CD4-positive, CD25-positive, alpha-beta regulatory T cell (primary cell): ENCODE results near the gene MYOCOS. TPM values are rescaled to one million over a fixed set of nuclear protein-coding genes. Genes with fewer than 3 reads are reported as not detected.
"Not testable (repeated sequence)": the region's sequence is repeated elsewhere in the genome, so short reads cannot be mapped to it uniquely, and the experiment has no call there.

Experiments
- ATAC-seq, 2 donors: fragments of 150-1000 bp; cut with Tn5 transposase; one replicate each; pipeline ENCODE4 v1.10.0; 2021; ENCODE audit warnings: low read depth in 2 of 2, moderate number of reproducible peaks in 2 of 2, moderate library complexity in 1 of 2
- DNase-seq, 3 donors: peaks; one replicate each; pipeline versions ENCODE4 v3.0.0 to v3.0.0-alpha.2; 2012 to 2022; ENCODE audit warnings: mixed read lengths in 1 of 3
- H3K27ac ChIP-seq: one replicate; pipeline ENCODE4 v1.7.0; 2013; ENCODE audit warnings: mild to moderate bottlenecking, low read length; ENCODE audit not compliant: insufficient read depth, poor library complexity, severe bottlenecking
- H3K27me3 ChIP-seq: one replicate; pipeline ENCODE4 v1.7.0; 2013; ENCODE audit warnings: low read length; ENCODE audit not compliant: control insufficient read depth, insufficient read depth
- H3K36me3 ChIP-seq: one replicate; pipeline ENCODE4 v1.7.0; 2013; ENCODE audit warnings: mild to moderate bottlenecking, low read length, moderate library complexity; ENCODE audit not compliant: control insufficient read depth, insufficient read depth
- H3K4me1 ChIP-seq: 2 replicates; pipeline ENCODE4 v1.7.0; 2013; ENCODE audit warnings: mild to moderate bottlenecking, low read length; ENCODE audit not compliant: insufficient read depth, control insufficient read depth, poor library complexity, severe bottlenecking
- H3K4me3 ChIP-seq: one replicate; pipeline ENCODE4 v1.7.0; 2013; ENCODE audit warnings: low read depth, mild to moderate bottlenecking, low read length, moderate library complexity
- H3K9me3 ChIP-seq, 2 experiments: 1 replicate in 1 of 2; 2 replicates in 1 of 2; pipeline ENCODE4 v1.7.0; 2013; ENCODE audit warnings: low read length in 2 of 2, mild to moderate bottlenecking in 1 of 2, moderate library complexity in 1 of 2; ENCODE audit not compliant: control insufficient read depth in 2 of 2
- H3K27ac Mint-ChIP-seq, 3 donors: one replicate each; pipeline ENCODE4 v1.8.0; 2020 to 2022; ENCODE audit warnings: mild to moderate bottlenecking in 3 of 3, mixed read lengths in 3 of 3, moderate library complexity in 2 of 3
- H3K27me3 Mint-ChIP-seq: one replicate; pipeline ENCODE4 v1.8.0; 2022; ENCODE audit warnings: mild to moderate bottlenecking, mixed read lengths
- H3K36me3 Mint-ChIP-seq: one replicate; pipeline ENCODE4 v1.8.0; 2020; ENCODE audit warnings: mixed read lengths
- H3K4me1 Mint-ChIP-seq, 4 donors: one replicate each; pipeline ENCODE4 v1.8.0; 2020 to 2022; ENCODE audit warnings: mixed read lengths in 4 of 4, mild to moderate bottlenecking in 1 of 4
- H3K4me3 Mint-ChIP-seq, 4 donors: one replicate each; pipeline ENCODE4 v1.8.0; 2020 to 2022; ENCODE audit warnings: mild to moderate bottlenecking in 4 of 4, mixed read lengths in 4 of 4, moderate library complexity in 3 of 4
- H3K9me3 Mint-ChIP-seq, 7 donors: one replicate each; pipeline ENCODE4 v1.8.0; 2020 to 2022; ENCODE audit warnings: mixed read lengths in 7 of 7, mild to moderate bottlenecking in 3 of 7, moderate library complexity in 2 of 7
- polyA plus RNA-seq, 4 donors: library from polyadenylated mRNA; unstranded; fragments of 300-500 nt; fragmentation: Illumina TruSeq; gene quantifications; one replicate each; pipeline ENCODE4 v1.2.3, GENCODE V29; 2021
- total RNA-seq: library from RNA; stranded (reverse); gene quantifications from one replicate; pipeline ENCODE4 v1.2.3, GENCODE V29; 2022

Gene MYOCOS
- total and polyA plus RNA-seq, 5 donors from 2014 or later = not detected

GRCh38 chr1:171606402-171606941 is 15.6 kb upstream of the MYOCOS start:
- ATAC-seq (no peak), DNase-seq (no peak)
- H3K4me3 ChIP-seq = no peak overlapping the region
- H3K4me3 Mint-ChIP-seq = no peak overlapping the region
- peaks cover 0 to 2% (median 0%) of the 10 kb centered on the region in 7 donors for H3K9me3 Mint-ChIP-seq
- H3K27ac ChIP-seq = no peak overlapping the region
- no peaks in the 10 kb centered on the region for H3K36me3 ChIP-seq
- no peak overlapping the region for H3K27ac Mint-ChIP-seq
- H3K27me3 ChIP-seq = peaks cover 2% of the 10 kb centered on the region
- H3K4me1 Mint-ChIP-seq = no peaks in the 10 kb centered on the region
- no peaks in the 10 kb centered on the region for H3K36me3 Mint-ChIP-seq
- H3K27me3 Mint-ChIP-seq = peaks cover 11% of the 10 kb centered on the region
- no peaks in the 10 kb centered on the region for H3K4me1 ChIP-seq
- H3K9me3 ChIP-seq = no peaks in the 10 kb centered on the region

GRCh38 chr1:171610385-171610784 is 11.7 kb upstream of the MYOCOS start:
- Mint-ChIP-seq H3K36me3 (no peaks in the 10 kb centered on the region), H3K27ac (no peak overlapping the region), H3K27me3 (peaks cover 7% of the 10 kb centered on the region), H3K9me3 (peaks cover 0 to 4% (median 0%) of the 10 kb centered on the region in 7 donors), H3K4me1 (no peaks in the 10 kb centered on the region), H3K4me3 (no peak overlapping the region)
- Histone ChIP-seq H3K27me3 (peaks cover 2% of the 10 kb centered on the region), H3K9me3 (no peaks in the 10 kb centered on the region), H3K4me3 (no peak overlapping the region), H3K36me3 (no peaks in the 10 kb centered on the region), H3K27ac (no peak overlapping the region), H3K4me1 (no peaks in the 10 kb centered on the region)
- ATAC-seq (no peak), DNase-seq (no peak)

- no peaks in the 10 kb centered on the region for H3K4me1 ChIP-seq
- Mint-ChIP-seq H3K9me3 (peaks cover 0 to 4% (median 0%) of the 10 kb centered on the region in 7 donors), H3K36me3 (no peaks in the 10 kb centered on the region), H3K4me1 (no peaks in the 10 kb centered on the region), H3K4me3 (no peak overlapping the region), H3K27me3 (peaks cover 5% of the 10 kb centered on the region), H3K27ac (no peak overlapping the region)
- H3K4me3 ChIP-seq = no peak overlapping the region
- H3K9me3 ChIP-seq = no peaks in the 10 kb centered on the region
- H3K36me3 ChIP-seq = no peaks in the 10 kb centered on the region
- DNase-seq = no peak
- no peak for ATAC-seq
- H3K27ac ChIP-seq = no peak overlapping the region
- peaks cover 2% of the 10 kb centered on the region for H3K27me3 ChIP-seq
Measured at GRCh38 chr1:171611306-171611705, 10.7 kb upstream of the MYOCOS start.

GRCh38 chr1:171613282-171613681 is 8.8 kb upstream of the MYOCOS start:
- Mint-ChIP-seq H3K27ac (no peak overlapping the region), H3K36me3 (no peaks in the 10 kb centered on the region), H3K27me3 (peaks cover 13% of the 10 kb centered on the region), H3K9me3 (peaks cover 0 to 3% (median 0%) of the 10 kb centered on the region in 7 donors), H3K4me1 (no peaks in the 10 kb centered on the region), H3K4me3 (no peak overlapping the region)
- no peak overlapping the region for H3K4me3 ChIP-seq
- peaks cover 2% of the 10 kb centered on the region for H3K27me3 ChIP-seq
- H3K9me3 ChIP-seq = no peaks in the 10 kb centered on the region
- no peaks in the 10 kb centered on the region for H3K4me1 ChIP-seq
- DNase-seq (no peak), ATAC-seq (no peak)
- no peak overlapping the region for H3K27ac ChIP-seq
- H3K36me3 ChIP-seq = no peaks in the 10 kb centered on the region

- H3K4me1 Mint-ChIP-seq, H3K27ac Mint-ChIP-seq, H3K9me3 Mint-ChIP-seq, H3K4me3 ChIP-seq, DNase-seq, H3K9me3 ChIP-seq, H3K4me1 ChIP-seq, H3K36me3 Mint-ChIP-seq, H3K4me3 Mint-ChIP-seq, H3K27me3 ChIP-seq, H3K27ac ChIP-seq, H3K36me3 ChIP-seq, ATAC-seq: not testable (repeated sequence)
- H3K27me3 Mint-ChIP-seq = peaks cover 20% of the 10 kb centered on the region
Measured at GRCh38 chr1:171615122-171615906, 6.7 kb upstream of the MYOCOS start.

- no peaks in the 10 kb centered on the region for H3K4me1 ChIP-seq
- H3K27ac Mint-ChIP-seq = no peak overlapping the region
- no peak for ATAC-seq
- H3K36me3 Mint-ChIP-seq = no peaks in the 10 kb centered on the region
- H3K27ac ChIP-seq = no peak overlapping the region
- H3K9me3 ChIP-seq = no peaks in the 10 kb centered on the region
- DNase-seq = no peak
- peaks cover 0 to 3% (median 0%) of the 10 kb centered on the region in 7 donors for H3K9me3 Mint-ChIP-seq
- H3K27me3 Mint-ChIP-seq = peaks cover 20% of the 10 kb centered on the region
- H3K36me3 ChIP-seq = no peaks in the 10 kb centered on the region
- H3K4me3 ChIP-seq = no peak overlapping the region
- no peak overlapping the region for H3K4me3 Mint-ChIP-seq
- H3K4me1 Mint-ChIP-seq = no peaks in the 10 kb centered on the region
- no peaks in the 10 kb centered on the region for H3K27me3 ChIP-seq
Measured at GRCh38 chr1:171616586-171616985, 5.5 kb upstream of the MYOCOS start.

GRCh38 chr1:171623651-171624331 is 1.7 kb downstream of the MYOCOS start:
- Histone ChIP-seq H3K27me3 (peaks cover 2% of the 10 kb centered on the region), H3K4me1 (no peaks in the 10 kb centered on the region), H3K9me3 (no peaks in the 10 kb centered on the region), H3K36me3 (no peaks in the 10 kb centered on the region), H3K27ac (no peak overlapping the region), H3K4me3 (no peak overlapping the region)
- Mint-ChIP-seq H3K27me3 (peaks cover 6% of the 10 kb centered on the region), H3K4me1 (no peaks in the 10 kb centered on the region), H3K4me3 (no peak overlapping the region), H3K27ac (no peak overlapping the region), H3K9me3 (peaks cover 0 to 2% (median 0%) of the 10 kb centered on the region in 7 donors), H3K36me3 (no peaks in the 10 kb centered on the region)
- ATAC-seq (no peak), DNase-seq (no peak)
